ENCODE measurements around the gene GSTM4. TPM values are rescaled to one million over a fixed set of nuclear protein-coding genes. Genes with fewer than 3 reads are reported as not detected.

The GSTM4 gene
- total and polyA plus RNA-seq, 2 of the 4 experiments (the other 2 are of a cell fraction): 10.4 to 37.8 TPM

- no peak within 1 kb of the TSS for H3K18ac ChIP-seq (ENCODE audit: low read depth, low read length)
- no peak within 1 kb of the TSS for H4K5ac ChIP-seq (ENCODE audit: low read depth, low read length)
- no peaks in the 10 kb centered on the region for H3K9me3 ChIP-seq (ENCODE audit: control insufficient read depth, insufficient read depth, low read length)
- dilution Hi-C loops (cut with HindIII; ENCODE audit: low sequenced_read_pairs, unreplicated experiment) (no loop called here), intact Hi-C loops (cut with micrococcal nuclease) (no loop called here), in situ Hi-C loops (cut with MboI; ENCODE audit: low sequenced_read_pairs) (no loop called here)
- H3K27me3 ChIP-seq (ENCODE audit: control insufficient read depth, insufficient read depth, low read length): no peaks in the 10 kb centered on the region
- no peak within 1 kb of the TSS for H2BK15ac ChIP-seq (ENCODE audit: low read depth, low read length)
- no peaks in the 10 kb centered on the region for H4K20me1 ChIP-seq (ENCODE audit: insufficient read depth, low read length)
- no peak within 1 kb of the TSS for H2BK20ac ChIP-seq (ENCODE audit: low read depth, low read length)
- no peak within 1 kb of the TSS for H2AK9ac ChIP-seq (replicated peaks; ENCODE audit: low read depth, low read length, poor library complexity)
- H3K9ac ChIP-seq (ENCODE audit: low read depth, low read length): no peak within 1 kb of the TSS
- H2BK5ac ChIP-seq (ENCODE audit: low read depth, low read length, poor library complexity, severe bottlenecking): no peak within 1 kb of the TSS
- ATAC-seq (ENCODE audit: low read depth) (no peak), DNase-seq (no peak)
- no peak within 1 kb of the TSS for H3K23ac ChIP-seq (ENCODE audit: low read depth, low read length)
- H3K56ac ChIP-seq (ENCODE audit: extremely low read depth, insufficient read depth, low read length): no peak within 1 kb of the TSS
- no peak within 1 kb of the TSS for H4K8ac ChIP-seq (ENCODE audit: low read depth in 2 of 2, low read length in 2 of 2)
- no peak within 1 kb of the TSS for H2BK120ac ChIP-seq (ENCODE audit: low read depth, low read length)
- no peak within 1 kb of the TSS for H3K4me3 ChIP-seq (ENCODE audit: insufficient read depth, low read depth, low read length)
- WGBS, 2 experiments (ENCODE audit: extremely low coverage in 2 of 2, insufficient read length in 1 of 2): no CpG with 5 or more reads among the region's 46 CpGs
- H2AK5ac ChIP-seq (ENCODE audit: low read depth, low read length): no peak within 1 kb of the TSS
- H3K14ac ChIP-seq (replicated peaks; ENCODE audit: low read depth, low read length): no peak within 1 kb of the TSS
- no TSS peak for BruUV-seq (replicated peaks)
- H3K79me1 ChIP-seq (ENCODE audit: low read depth in 1 of 2, low read length in 2 of 2): no peaks in the 10 kb centered on the region
- ChIA-PET POLR2A (ENCODE audit: unreplicated experiment) (no interaction called here), CTCF (no interaction called here)
- no peaks in the 10 kb centered on the region for H3K36me3 ChIP-seq (ENCODE audit: control insufficient read depth, insufficient read depth, low read length)
- no peak for TF ChIP-seq MAFK (IDR thresholded peaks at IDR 0.05; ENCODE audit: low read depth, low read length)
- no peak for TF ChIP-seq FOS (IDR thresholded peaks at IDR 0.05; ENCODE audit: low read depth, low read length)
- no peak for TF ChIP-seq CTCF (conservative IDR thresholded peaks at IDR 0.05; ENCODE audit: low read depth, low read length)
- TF ChIP-seq RCOR1 (IDR thresholded peaks at IDR 0.05; ENCODE audit: insufficient replicate concordance, low read length): no peak
- TF ChIP-seq BHLHE40 (IDR thresholded peaks at IDR 0.05; ENCODE audit: low read depth, low read length): no peak
- no peak for TF ChIP-seq USF2 (IDR thresholded peaks at IDR 0.05; ENCODE audit: low read depth, low read length)
- no peak for TF ChIP-seq CHD1 (IDR thresholded peaks at IDR 0.05; ENCODE audit: low read depth, low read length)
- TF ChIP-seq ELK1 (IDR thresholded peaks at IDR 0.05; ENCODE audit: borderline replicate concordance, low read depth, low read length): no peak
- TF ChIP-seq CEBPB (IDR thresholded peaks at IDR 0.05; ENCODE audit: low read depth, low read length): no peak
- no peak for TF ChIP-seq MAZ (IDR thresholded peaks at IDR 0.05; ENCODE audit: borderline replicate concordance, low read depth, low read length)
- TF ChIP-seq NFE2L2 (IDR thresholded peaks at IDR 0.05; ENCODE audit: low read depth, low read length): no peak
- no peak for TF ChIP-seq SMC3 (IDR thresholded peaks at IDR 0.05; ENCODE audit: low read depth, low read length)
- H3K4me2 ChIP-seq (ENCODE audit: low read depth, low read length): no peak within 1 kb of the TSS
- H3K9me1 ChIP-seq (ENCODE audit: insufficient read depth, low read length): no peaks in the 10 kb centered on the region
- no peak within 1 kb of the TSS for H4K91ac ChIP-seq (ENCODE audit: insufficient read depth, low read depth, low read length)
- H3K27ac ChIP-seq (ENCODE audit: insufficient read depth, low read length): no peak within 1 kb of the TSS
- no peak within 1 kb of the TSS for H2AFZ ChIP-seq (replicated peaks; ENCODE audit: low read length, poor library complexity)
- H3K4ac ChIP-seq (ENCODE audit: low read depth, low read length): no peak within 1 kb of the TSS
- no peaks in the 10 kb centered on the region for H3K4me1 ChIP-seq (ENCODE audit: control insufficient read depth, insufficient read depth, low read length)
Measured at GRCh38 chr1:109687641-109688499, 32.0 kb downstream of the GSTM4 start, which contains the start of gene GSTM1. GSTM1 (plus strand) TSS chr1:109687817; CDS start chr1:109687874, 57 bp downstream.
